GM21515 (cell line): ENCODE data around the gene ANO6.

Source experiments
- ATAC-seq: cut with Tn5 transposase; IDR thresholded peaks from one replicate; pipeline ENCODE4 v1.9.1; 2021; ENCODE audit not compliant: unreplicated experiment

ANO6 gene

DNA sequence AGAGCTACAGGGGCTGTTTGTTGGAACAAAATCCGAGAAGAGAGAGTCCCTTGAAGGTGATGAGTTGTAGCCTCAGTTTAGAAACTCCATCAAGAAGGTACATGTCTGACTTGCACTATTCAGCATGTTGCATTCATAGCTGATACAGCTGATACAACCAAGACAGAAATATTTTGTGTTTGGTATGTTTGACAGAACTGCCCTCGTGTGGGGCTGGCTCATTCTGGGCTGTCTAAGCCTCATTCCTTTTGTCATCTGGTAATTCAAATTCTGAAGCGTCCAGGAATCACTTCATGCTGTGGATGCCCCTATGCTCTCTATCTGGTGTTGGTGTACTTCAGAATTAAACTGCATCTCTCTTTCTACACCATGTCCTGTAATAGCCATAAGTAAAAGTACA lies 126.3 kb downstream of the ANO6 start:
- ATAC-seq, result no peak

DNA sequence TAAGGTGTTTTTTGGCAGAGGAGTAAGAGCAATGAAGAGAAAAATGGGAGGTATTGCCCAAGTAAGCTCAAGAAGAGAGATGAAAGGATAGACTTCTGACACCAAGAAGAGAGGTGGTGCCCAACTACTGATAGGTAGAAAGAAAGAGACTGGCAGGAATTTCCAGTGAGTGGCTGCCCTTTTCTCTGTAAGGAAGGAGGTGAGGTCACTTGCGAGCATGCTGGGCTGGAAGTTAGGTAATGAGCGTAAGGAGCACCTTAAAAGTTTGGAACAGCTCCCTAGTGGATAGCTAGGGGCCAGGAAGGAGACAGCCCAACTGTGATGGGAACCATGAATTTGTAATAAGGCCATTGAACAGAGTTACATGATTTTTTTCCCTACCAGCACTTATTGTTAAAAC lies 127.0 kb downstream of the ANO6 start:
- ATAC-seq, result no peak

GRCh38 chr12:45343269-45344051 lies 127.6 kb downstream of the ANO6 start:
- ATAC-seq, result no peak

GRCh38 chr12:45348311-45348710 lies 132.4 kb downstream of the ANO6 start:
- ATAC-seq, result no peak

DNA sequence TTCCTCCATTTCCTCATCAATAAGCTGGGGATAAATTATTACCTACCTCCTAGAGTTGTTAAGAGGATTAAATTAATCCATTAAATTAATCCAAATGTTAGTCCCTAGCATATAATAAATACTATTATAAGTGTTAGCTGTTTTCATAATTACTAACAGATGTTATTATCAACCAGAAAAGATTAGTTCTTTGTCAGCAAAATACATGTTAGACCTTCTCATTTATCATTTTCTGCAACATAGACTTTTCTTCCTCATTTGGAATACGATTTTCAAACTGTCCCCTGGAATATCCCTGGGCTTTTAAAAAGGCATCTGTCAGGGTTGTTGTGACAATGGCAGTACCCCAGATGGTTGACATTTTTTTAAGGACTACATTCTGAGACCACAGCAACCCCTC lies 133.1 kb downstream of the ANO6 start:
- no peak for ATAC-seq

DNA sequence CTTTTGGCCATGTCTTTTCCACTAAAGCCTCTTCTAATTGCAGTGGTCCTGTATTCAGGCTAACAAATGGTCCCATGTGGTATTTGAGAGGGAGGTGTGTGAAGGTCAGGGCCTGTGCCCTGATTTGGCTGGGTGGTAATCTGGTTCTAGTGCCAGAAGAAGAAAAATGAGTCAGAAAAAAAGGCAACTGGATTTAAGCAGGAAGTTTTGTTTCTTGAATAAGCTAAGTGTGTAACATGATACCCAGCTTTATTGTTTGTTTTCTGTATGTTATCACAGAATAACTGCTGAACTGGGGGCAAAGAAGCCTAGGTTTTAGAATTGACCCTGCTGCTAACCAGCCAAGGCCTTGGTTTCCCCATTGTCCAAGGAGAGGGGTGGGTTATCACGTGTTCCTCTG lies 134.0 kb downstream of the ANO6 start:
- ATAC-seq, result no peak

GRCh38 chr12:45350861-45351260 lies 135.0 kb downstream of the ANO6 start:
- ATAC-seq, result no peak

DNA sequence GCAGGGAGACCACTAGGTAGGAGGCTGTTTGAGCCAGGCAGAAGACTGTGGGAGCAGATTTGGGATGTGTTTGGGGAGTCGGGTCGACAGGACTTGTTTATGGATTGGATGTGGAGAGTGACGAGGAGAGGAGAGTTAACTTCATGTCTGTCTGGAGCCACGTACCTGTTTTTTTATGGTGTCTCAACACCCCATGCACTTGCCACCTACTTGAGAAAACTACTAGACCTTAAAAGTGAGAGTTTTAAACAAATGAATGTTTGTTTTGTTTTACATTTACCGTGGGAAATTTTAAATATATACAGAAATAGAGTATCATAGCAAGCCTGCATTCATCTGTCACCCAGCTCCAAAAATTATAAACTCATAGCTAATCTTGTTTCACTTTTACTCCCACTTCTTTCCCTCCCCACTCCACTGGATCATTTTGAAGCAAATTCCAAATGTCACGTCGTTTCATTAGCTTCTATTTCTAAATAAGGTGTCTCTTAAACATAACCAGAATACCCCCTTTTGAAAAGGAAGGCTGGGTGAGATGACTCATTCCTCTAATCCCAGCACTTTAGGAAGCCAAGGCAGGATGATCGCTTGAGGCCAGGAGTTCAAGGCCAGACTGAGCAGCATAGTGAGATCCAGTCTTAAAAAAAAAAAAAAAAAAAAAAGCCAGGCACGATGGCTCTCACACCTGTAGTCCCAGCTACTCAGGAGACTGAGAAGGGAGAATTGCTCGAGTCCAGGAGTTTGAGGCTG lies 136.2 kb downstream of the ANO6 start:
- no peak for ATAC-seq

- ATAC-seq, result no peak
These were observed 138.0 kb downstream of the ANO6 start for GRCh38 chr12:45353944-45354343.

GRCh38 chr12:45354399-45354798 lies 138.5 kb downstream of the ANO6 start:
- peak; percentile 89 for ATAC-seq

DNA sequence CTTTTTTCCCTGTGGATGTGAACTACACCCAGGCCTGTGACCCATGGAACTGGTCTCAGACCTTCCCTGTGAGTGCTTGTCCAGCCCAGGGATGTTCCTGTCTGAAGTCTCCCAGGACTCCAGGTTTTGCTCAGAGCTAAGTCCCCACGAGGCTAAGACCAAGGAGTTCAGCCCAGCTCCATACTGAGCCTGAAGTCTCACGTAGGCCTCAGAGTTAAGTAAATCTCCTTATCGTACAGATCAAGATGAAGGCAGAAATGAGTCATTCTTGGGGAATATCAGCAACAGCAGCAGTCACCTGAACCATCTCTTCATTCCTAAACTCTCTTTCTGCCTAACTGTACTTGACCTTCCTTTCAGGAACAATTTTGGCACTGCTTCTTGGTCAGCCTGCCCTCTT lies 139.8 kb downstream of the ANO6 start:
- ATAC-seq, result no peak

DNA sequence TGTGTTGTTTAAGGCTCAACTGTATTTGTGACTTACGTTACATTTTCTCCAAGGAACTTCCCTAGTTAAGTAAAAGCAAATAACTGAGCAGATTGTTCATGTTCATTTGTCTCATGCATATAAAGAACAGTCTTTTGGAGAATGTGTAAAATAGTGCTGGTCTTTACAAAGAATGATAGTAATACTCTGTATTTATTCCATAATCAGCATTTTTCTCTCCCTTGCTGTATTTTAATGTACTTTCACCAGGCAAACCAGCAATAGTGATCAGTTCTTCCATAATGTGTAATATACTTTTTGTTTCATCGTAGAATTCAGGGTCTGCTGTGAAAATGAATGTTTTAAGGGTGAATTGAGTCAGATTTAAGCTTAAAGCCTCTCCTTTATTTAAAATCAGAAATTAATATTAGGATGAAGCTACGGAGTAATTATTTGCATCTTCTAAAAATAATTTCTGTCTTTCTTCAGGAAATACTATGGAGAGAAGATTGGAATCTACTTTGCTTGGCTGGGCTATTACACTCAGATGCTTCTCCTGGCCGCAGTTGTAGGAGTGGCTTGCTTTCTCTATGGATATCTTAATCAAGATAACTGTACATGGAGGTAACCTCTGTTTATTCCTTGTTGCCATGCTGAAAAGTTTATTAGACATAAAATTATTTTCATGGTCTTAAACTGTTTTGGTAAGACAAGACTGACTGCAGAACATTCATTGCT lies 141.1 kb downstream of the ANO6 start:
- ATAC-seq, result no peak

DNA sequence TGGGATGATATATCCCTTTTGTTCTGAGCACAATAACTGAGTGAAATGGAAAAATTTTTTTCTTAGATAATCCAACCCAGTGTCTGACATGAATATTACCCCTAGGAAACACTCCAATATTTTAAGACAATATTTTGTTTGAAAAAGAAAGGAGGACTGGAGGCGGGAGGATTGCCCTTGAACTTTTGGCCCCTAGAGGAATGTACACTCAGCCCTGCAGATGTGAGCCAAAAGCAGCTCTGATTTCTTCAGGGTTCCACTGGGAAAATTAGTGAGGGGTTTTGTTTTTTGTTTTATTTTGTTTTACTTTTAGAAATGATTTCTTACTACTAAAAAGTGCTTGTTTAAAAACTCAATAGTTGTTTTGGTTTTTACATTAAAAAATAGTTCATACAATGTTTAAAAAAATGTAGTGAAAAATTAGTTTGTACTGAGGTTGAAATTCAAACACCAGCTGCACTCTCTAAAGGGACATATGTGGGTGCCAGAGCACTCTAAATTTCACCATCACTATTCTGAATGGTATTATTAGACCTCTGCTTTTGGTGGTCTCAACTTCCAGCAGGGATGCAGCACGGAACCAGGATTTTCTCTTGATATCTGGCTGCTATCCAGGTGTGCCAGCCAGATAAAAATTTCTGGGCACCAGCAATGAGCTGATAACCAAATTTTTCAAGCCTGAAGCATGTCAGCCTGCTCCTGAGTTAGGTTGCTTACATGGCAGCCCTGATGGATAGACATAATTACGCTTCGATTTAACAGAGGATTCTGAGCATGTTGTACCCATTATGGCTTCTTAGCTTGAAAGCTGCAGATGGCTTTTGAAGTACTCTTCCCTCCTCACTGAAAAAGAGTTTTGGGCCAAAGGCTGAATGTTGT lies 141.9 kb downstream of the ANO6 start:
- ATAC-seq, result no peak

- no peak for ATAC-seq
These were observed 146.4 kb downstream of the ANO6 start for GRCh38 chr12:45362291-45362690.

DNA sequence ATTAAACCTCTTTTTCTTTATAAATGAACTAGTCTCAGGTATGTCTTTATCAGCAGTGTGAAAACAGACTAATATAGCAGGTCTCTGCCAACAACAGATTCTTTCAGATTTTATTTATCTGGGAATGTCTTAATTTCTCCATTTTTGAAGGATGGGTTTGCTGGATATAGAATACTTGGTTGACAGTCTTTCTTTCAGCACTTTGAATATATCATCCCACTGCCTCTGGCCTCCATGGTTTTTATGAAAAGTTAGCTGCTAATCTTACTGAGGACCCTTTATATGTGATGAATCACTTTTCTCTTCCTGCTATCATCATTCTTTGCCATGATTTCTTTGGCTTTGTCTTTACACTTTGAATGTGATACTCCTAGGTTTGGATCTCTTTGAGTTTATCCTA lies 148.0 kb downstream of the ANO6 start:
- ATAC-seq, result no peak

- ATAC-seq, result no peak
These were observed 153.1 kb downstream of the ANO6 start for GRCh38 chr12:45368841-45369489.

- ATAC-seq, result no peak
These were observed 161.9 kb downstream of the ANO6 start for GRCh38 chr12:45377815-45378214.

DNA sequence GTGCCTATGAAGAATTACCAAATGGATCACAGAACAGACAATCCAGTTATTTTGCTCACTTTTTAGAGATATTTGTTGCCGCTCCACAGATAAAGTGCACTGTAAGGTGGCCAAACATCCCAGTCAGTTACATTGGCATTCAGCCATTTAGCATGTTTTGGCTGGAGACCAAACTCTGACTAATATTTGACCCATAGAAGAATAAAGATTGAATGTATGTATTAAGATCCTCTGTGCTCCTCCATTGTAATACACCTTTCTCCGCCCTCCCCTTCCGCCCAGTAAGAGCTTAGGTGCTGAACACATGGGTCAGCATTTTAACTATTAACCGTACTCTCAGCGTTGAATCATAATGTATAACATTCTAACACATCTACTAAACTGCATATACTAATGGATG lies 163.4 kb downstream of the ANO6 start:
- ATAC-seq, result no peak

DNA sequence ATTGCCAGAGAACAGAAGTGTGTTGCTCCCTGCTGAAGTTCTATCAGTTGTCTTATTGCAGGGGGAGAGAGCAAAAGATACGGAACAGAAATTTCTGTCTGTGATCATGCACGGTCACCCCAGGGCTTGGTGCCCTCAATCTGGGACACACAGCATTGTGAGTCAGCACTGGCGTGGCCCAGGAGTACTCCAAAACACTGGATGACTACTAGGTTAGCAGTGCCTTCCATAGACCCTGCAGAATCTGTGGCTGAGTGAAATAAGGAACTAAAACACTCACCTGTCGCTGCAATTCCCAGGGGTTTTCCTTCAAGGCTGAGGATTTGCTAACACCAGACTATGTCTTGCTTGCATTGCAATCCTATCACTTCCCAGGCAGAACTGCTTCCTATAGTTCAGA lies 165.5 kb downstream of the ANO6 start:
- ATAC-seq, result no peak

DNA sequence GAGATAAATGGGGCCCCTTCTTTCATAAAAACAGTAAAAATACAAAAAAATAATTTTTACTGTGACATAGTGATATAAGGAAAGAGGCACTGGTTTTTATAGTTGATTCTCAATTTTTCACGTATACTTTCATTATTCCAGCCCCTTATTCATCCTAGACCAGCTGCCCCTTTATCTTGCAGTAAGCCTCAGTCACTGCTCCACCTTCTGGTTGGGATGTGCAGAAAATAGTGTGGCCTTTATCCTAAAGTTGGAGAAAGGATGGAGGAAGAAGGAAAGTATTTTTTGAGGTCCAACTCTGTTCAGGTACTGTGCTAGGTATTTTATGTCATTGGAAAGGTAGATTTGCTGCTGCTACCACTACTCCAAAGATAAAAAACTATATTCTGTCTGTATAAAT lies 172.7 kb downstream of the ANO6 start:
- no peak for ATAC-seq
